GM19324 (cell line): Measurements from ENCODE around the gene JPT1.
"Not testable (repeated sequence)": the region's sequence is repeated elsewhere in the genome, so short reads cannot be mapped to it uniquely, and the experiment has no call there.

Experiments used
- ATAC-seq: cut with Tn5 transposase; IDR thresholded peaks from one replicate; pipeline ENCODE4 v1.9.1; 2021; ENCODE audit warnings: mild to moderate bottlenecking, moderate library complexity; ENCODE audit not compliant: unreplicated experiment, low FRiP score

JPT1 gene

GRCh38 chr17:75154195-75155106 is at the start of gene JPT1:
TSS of gene JPT1 (minus strand) at chr17:75154512. CDS start at chr17:75154397, 115 bp downstream.
- ATAC-seq, result peak; percentile 91

- no peak for ATAC-seq
These were observed 45.7 kb upstream of the JPT1 start for GRCh38 chr17:75199886-75200618.

GRCh38 chr17:75194879-75195278 is 40.6 kb upstream of the JPT1 start:
- no peak for ATAC-seq

- no peak for ATAC-seq
These were observed 37.3 kb upstream of the JPT1 start for GRCh38 chr17:75191584-75191983.

- no peak for ATAC-seq
These were observed 34.3 kb upstream of the JPT1 start for GRCh38 chr17:75188614-75189013.

GRCh38 chr17:75183999-75184884 is 29.9 kb upstream of the JPT1 start:
- no peak for ATAC-seq

GRCh38 chr17:75182569-75183436 is 28.5 kb upstream of the JPT1 start, which contains the start of gene SUMO2:
TSS of gene SUMO2 (minus strand) at chr17:75182959. CDS start at chr17:75182834, 125 bp downstream.
- ATAC-seq, result peak; percentile 84

GRCh38 chr17:75182319-75182568 is 27.9 kb upstream of the JPT1 start:
- ATAC-seq, result peak; percentile 26

GRCh38 chr17:75181608-75182318 is 27.5 kb upstream of the JPT1 start:
- no peak for ATAC-seq

GRCh38 chr17:75181110-75181509 is 26.8 kb upstream of the JPT1 start:
- no peak for ATAC-seq

GRCh38 chr17:75178453-75178852 is 24.1 kb upstream of the JPT1 start:
- ATAC-seq, result no peak

- no peak for ATAC-seq
These were observed 22.3 kb upstream of the JPT1 start for GRCh38 chr17:75176625-75177024.

- no peak for ATAC-seq
These were observed 20.7 kb upstream of the JPT1 start for GRCh38 chr17:75174996-75175395.

GRCh38 chr17:75173526-75173925 is 19.2 kb upstream of the JPT1 start:
- ATAC-seq, result no peak

- no peak for ATAC-seq
These were observed 14.7 kb upstream of the JPT1 start for GRCh38 chr17:75168998-75169397.

- not testable (repeated sequence) for ATAC-seq
These were observed 10.3 kb upstream of the JPT1 start for GRCh38 chr17:75164606-75165005.

GRCh38 chr17:75163074-75163473 is 8.8 kb upstream of the JPT1 start:
- ATAC-seq, result no peak

GRCh38 chr17:75160211-75160610 is 5.9 kb upstream of the JPT1 start:
- no peak for ATAC-seq
